BJ (cell line): Measurements from ENCODE around the gene KSR1. TPM values are rescaled to one million over a fixed set of nuclear protein-coding genes. Genes with fewer than 3 reads are reported as not detected.

Source experiments
- CTCF ChIA-PET: fragments of 350-600 bp; formaldehyde crosslinking; extraction: SDS; loops from one replicate; lab custom pipeline; 2021; ENCODE audit warnings: antibody characterized with exemption, inconsistent platforms; lab: Yijun Ruan, JAX
- POLR2A ChIA-PET: fragments of 300-600 bp; sonication (Branson Sonifier 250); formaldehyde crosslinking; extraction: SDS; loops from one replicate; lab custom pipeline; 2021; ENCODE audit warnings: antibody characterized with exemption; lab: Charles Lee
- DNase-seq: peaks from one replicate; pipeline ENCODE4 v3.0.0-alpha.2; 2011; ENCODE audit warnings: low read depth
- H3K27me3 ChIP-seq: 2 replicates; pipeline ENCODE4 v1.6.0; 2011; ENCODE audit warnings: low read length; ENCODE audit not compliant: control insufficient read depth, insufficient read depth
- H3K36me3 ChIP-seq: 2 replicates; pipeline ENCODE4 v1.5.1; 2011; ENCODE audit warnings: low read length; ENCODE audit not compliant: control insufficient read depth, insufficient read depth
- H3K4me3 ChIP-seq: 2 replicates; pipeline ENCODE4 v1.5.1; 2011; ENCODE audit warnings: low read depth, mild to moderate bottlenecking, control low read depth, low read length
- CTCF ChIP-seq: IDR thresholded peaks from 2 replicates; pipeline ENCODE4 v1.5.1; 2011; ENCODE audit warnings: low read depth, mild to moderate bottlenecking, control low read depth, inconsistent platforms, low read length, moderate library complexity; ENCODE audit not compliant: insufficient read depth
- polyA plus RNA-seq: library from polyadenylated mRNA; depleted of rRNA; stranded (reverse); fragments of >200 nt; gene quantifications from 2 replicates; pipeline ENCODE4 v1.2.3, GENCODE V29; 2011

KSR1 gene
- polyA plus RNA-seq, 1 experiment = 6.8 TPM

GRCh38 chr17:27524594-27524993 is 68.3 kb downstream of the KSR1 start:
- Histone ChIP-seq H3K27me3 (no peaks in the 10 kb centered on the region), H3K4me3 (no peak overlapping the region), H3K36me3 (no peaks in the 10 kb centered on the region)
- no peak for DNase-seq
- no peak for TF ChIP-seq CTCF
- CTCF ChIA-PET = no interaction called here
- POLR2A ChIA-PET = no interaction called here

- no peak overlapping the region for H3K4me3 ChIP-seq
- ChIA-PET POLR2A (no interaction called here), CTCF (interaction anchor here (0.7 kb wide), 1 partner anchor 327 kb away, joined by 3 read pairs; no protein-coding TSS in a partner anchor)
- no peak for TF ChIP-seq CTCF
- no peaks in the 10 kb centered on the region for H3K27me3 ChIP-seq
- H3K36me3 ChIP-seq = no peaks in the 10 kb centered on the region
- no peak for DNase-seq
Measured at GRCh38 chr17:27525316-27525715, 69.1 kb downstream of the KSR1 start.

- CTCF ChIA-PET = interaction anchor here (0.7 to 0.9 kb wide), 2 partner anchors 74 to 328 kb away, joined by 3 read pairs; no protein-coding TSS in a partner anchor
- no peak overlapping the region for H3K4me3 ChIP-seq
- POLR2A ChIA-PET = interaction anchor here (1.0 kb wide), 1 partner anchor 68 kb away, joined by 6 read pairs; no protein-coding TSS in a partner anchor
- DNase-seq = no peak
- no peak for TF ChIP-seq CTCF
- H3K36me3 ChIP-seq = no peaks in the 10 kb centered on the region
- no peaks in the 10 kb centered on the region for H3K27me3 ChIP-seq
Measured at GRCh38 chr17:27525836-27526603, 69.8 kb downstream of the KSR1 start.

GRCh38 chr17:27526604-27527002 is 70.4 kb downstream of the KSR1 start:
- Histone ChIP-seq H3K36me3 (no peaks in the 10 kb centered on the region), H3K4me3 (no peak overlapping the region), H3K27me3 (no peaks in the 10 kb centered on the region)
- DNase-seq = no peak
- CTCF ChIA-PET = interaction anchor here (0.9 kb wide), 1 partner anchor 73 kb away, joined by 3 read pairs; no protein-coding TSS in a partner anchor
- POLR2A ChIA-PET = interaction anchor here (1.0 kb wide), 1 partner anchor 69 kb away, joined by 6 read pairs; no protein-coding TSS in a partner anchor
- TF ChIP-seq CTCF = no peak

GRCh38 chr17:27529230-27529796 is 73.1 kb downstream of the KSR1 start:
- H3K36me3 ChIP-seq = no peaks in the 10 kb centered on the region
- H3K4me3 ChIP-seq = no peak overlapping the region
- DNase-seq = no peak
- H3K27me3 ChIP-seq = no peaks in the 10 kb centered on the region
- ChIA-PET CTCF (interaction anchor here (2.4 kb wide), 1 partner anchor 18 kb away, joined by 7 read pairs; no protein-coding TSS in a partner anchor), POLR2A (no interaction called here)
- no peak for TF ChIP-seq CTCF
